Lung (tissue), 12 donors: ENCODE results near the gene SHANK3. TPM values are rescaled to one million over a fixed set of nuclear protein-coding genes. Genes with fewer than 3 reads are reported as not detected.
A peak's percentile ranks its signal among the peaks of the same experiment; 100 is the strongest.

ENCODE experiments used
- ATAC-seq: fragments of 200-7000 bp; cut with Tn5 transposase; one replicate; pipeline ENCODE4 v1.9.1; 2020; ENCODE audit warnings: moderate number of reproducible peaks; ENCODE audit not compliant: insufficient read depth, low FRiP score
- DNase-seq, 3 donors: peaks; one replicate each; pipeline ENCODE4 v3.0.0-alpha.2; 2013 to 2017
- H3K27ac ChIP-seq, 2 donors: one replicate each; pipeline ENCODE4 v1.5.1; 2013; ENCODE audit warnings: mild to moderate bottlenecking in 2 of 2, moderate library complexity in 2 of 2, control low read depth in 1 of 2, inconsistent platforms in 1 of 2, low read depth in 1 of 2, low read length in 1 of 2
- H3K27me3 ChIP-seq, 3 donors: one replicate each; pipeline ENCODE4 v1.5.1; 2013; ENCODE audit warnings: low read length in 2 of 3; ENCODE audit not compliant: control insufficient read depth in 3 of 3, insufficient read depth in 3 of 3
- H3K36me3 ChIP-seq, 4 donors: one replicate each; pipeline ENCODE4 v1.5.1; 2013; ENCODE audit warnings: low read length in 4 of 4, mild to moderate bottlenecking in 1 of 4, moderate library complexity in 1 of 4; ENCODE audit not compliant: control insufficient read depth in 4 of 4, insufficient read depth in 4 of 4
- H3K4me1 ChIP-seq, 5 donors: one replicate each; pipeline ENCODE4 v1.5.1; 2013; ENCODE audit warnings: low read length in 5 of 5, mild to moderate bottlenecking in 2 of 5, moderate library complexity in 1 of 5; ENCODE audit not compliant: control insufficient read depth in 5 of 5, insufficient read depth in 5 of 5
- H3K4me3 ChIP-seq: one replicate; pipeline ENCODE4 v1.5.1; 2013; ENCODE audit warnings: mild to moderate bottlenecking, control low read depth, moderate library complexity
- H3K9ac ChIP-seq, 2 donors: one replicate each; pipeline ENCODE4 v1.5.1; 2013; ENCODE audit warnings: low read length in 2 of 2, control low read depth in 1 of 2; ENCODE audit not compliant: insufficient read depth in 1 of 2
- H3K9me3 ChIP-seq, 4 donors: one replicate each; pipeline ENCODE4 v1.5.1; 2013; ENCODE audit warnings: low read length in 3 of 4, mild to moderate bottlenecking in 1 of 4, moderate library complexity in 1 of 4; ENCODE audit not compliant: control insufficient read depth in 4 of 4, insufficient read depth in 3 of 4
- CTCF ChIP-seq: IDR thresholded peaks from 2 replicates; pipeline ENCODE4 v1.5.1; 2012; ENCODE audit warnings: mild to moderate bottlenecking; ENCODE audit errors: control extremely low read depth, extremely low read depth
- WGBS, 2 donors: extraction: QIAGEN DNeasy Blood & Tissue Kit; methylation state at CpG; one replicate each; pipeline ENCODE4 v1.1.7; 2013; 5-methylcytosine and 5-hydroxymethylcytosine counted together
- polyA plus RNA-seq, 2 donors: library from polyadenylated mRNA; stranded (reverse); fragments of 200-250 nt; gene quantifications; one replicate each; pipeline ENCODE4 v1.2.1, GENCODE V29; 2013
- total RNA-seq, 2 donors: library from RNA; depleted of rRNA in 1 of 2; stranded (reverse); fragments of >200 nt in 1 of 2; gene quantifications; one replicate each; pipeline ENCODE4 v1.2.1, GENCODE V29; 2014 to 2021
- donor health status: control.
- donor health status: control.
- donor health status: Bipolar disorder and iron deficiency.
- donor health status: healthy.
- donor health status: DM: yes; HTN: yes; CAD: no.

SHANK3 gene
- total and polyA plus RNA-seq, 4 donors = 15.5 to 44.0 (median 22.8) TPM

GRCh38 chr22:50713008-50713385 lies 40.4 kb downstream of the SHANK3 start:
- no peak for TF ChIP-seq CTCF
- H3K4me3 ChIP-seq = no peak overlapping the region
- H3K27ac ChIP-seq = no peak overlapping the region
- H3K27me3 ChIP-seq = no peaks in the 10 kb centered on the region
- peaks cover 0 to 28% (median 2%) of the 10 kb centered on the region in 4 donors for H3K36me3 ChIP-seq
- 75 to 91% methylated on average over 13 of the region's 13 CpGs for WGBS, 2 donors
- ATAC-seq = no peak
- H3K4me1 ChIP-seq = peaks cover 0 to 12% (median 0%) of the 10 kb centered on the region in 5 donors
- DNase-seq = no peak
- no peak overlapping the region for H3K9ac ChIP-seq
- no peaks in the 10 kb centered on the region for H3K9me3 ChIP-seq

- WGBS, 2 donors = 65 to 69% methylated on average over 5 of the region's 5 CpGs
- DNase-seq (no peak), ATAC-seq (peak; percentile 38)
- Histone ChIP-seq H3K4me1 (peaks cover 0 to 12% (median 0%) of the 10 kb centered on the region in 5 donors), H3K4me3 (no peak overlapping the region), H3K27me3 (peaks cover 0 to under 1% (median 0%) of the 10 kb centered on the region in 3 donors), H3K9me3 (no peaks in the 10 kb centered on the region), H3K36me3 (peaks cover 0 to 30% (median 2%) of the 10 kb centered on the region in 4 donors), H3K9ac (no peak overlapping the region), H3K27ac (no peak overlapping the region)
- TF ChIP-seq CTCF = no peak
Measured at GRCh38 chr22:50713571-50714056, 41.0 kb downstream of the SHANK3 start.

GRCh38 chr22:50714150-50714549 lies 41.5 kb downstream of the SHANK3 start:
- H3K27me3 ChIP-seq = peaks cover 0 to 6% (median 3%) of the 10 kb centered on the region in 3 donors
- whole genome bisulfite sequencing, 2 donors = 86 to 89% methylated on average over 7 of the region's 7 CpGs
- DNase-seq (no peak), ATAC-seq (no peak)
- TF ChIP-seq CTCF = no peak
- H3K4me3 ChIP-seq = no peak overlapping the region
- no peak overlapping the region for H3K27ac ChIP-seq
- no peak overlapping the region for H3K9ac ChIP-seq
- peaks cover 0 to 31% (median 2%) of the 10 kb centered on the region in 4 donors for H3K36me3 ChIP-seq
- H3K4me1 ChIP-seq = peaks cover 0 to 12% (median 0%) of the 10 kb centered on the region in 5 donors
- no peaks in the 10 kb centered on the region for H3K9me3 ChIP-seq
